Stimulated activated CD4-positive, alpha-beta T cell treated with anti-CD3 and anti-CD28 coated beads, Interleukin-4, amount 100 ng/mL, for 24 hours (primary cell): ENCODE data around the gene ECPAS.
A peak's percentile ranks its signal among the peaks of the same experiment; 100 is the strongest.
"Not testable (repeated sequence)": the region's sequence is repeated elsewhere in the genome, so short reads cannot be mapped to it uniquely, and the experiment has no call there.

ENCODE experiments used
- DNase-seq: peaks from one replicate; pipeline ENCODE4 v3.0.0-alpha.2; 2020

The ECPAS gene

GRCh38 chr9:111483858-111484571 lies at the start of gene ECPAS:
ECPAS (minus strand) TSS chr9:111484383; CDS start chr9:111472918, 11,465 bp downstream.
- peak; percentile 68 for DNase-seq

- DNase-seq: no peak
Measured at GRCh38 chr9:111533099-111533790, 49.1 kb upstream of the ECPAS start.

GRCh38 chr9:111531716-111532115 lies 47.5 kb upstream of the ECPAS start:
- no peak for DNase-seq

GRCh38 chr9:111529787-111530186 lies 45.6 kb upstream of the ECPAS start:
- DNase-seq: no peak

- DNase-seq: no peak
Measured at GRCh38 chr9:111527347-111527746, 43.2 kb upstream of the ECPAS start.

- DNase-seq: peak; percentile 70
Measured at GRCh38 chr9:111525056-111525977, 41.1 kb upstream of the ECPAS start, which contains the start of gene ZNF483. ZNF483 (plus strand) TSS chr9:111525179; CDS start chr9:111527396, 2,217 bp downstream.

GRCh38 chr9:111524731-111525055 lies 40.5 kb upstream of the ECPAS start:
- no peak for DNase-seq

GRCh38 chr9:111516061-111516465 lies 31.9 kb upstream of the ECPAS start:
- DNase-seq: no peak

- no peak for DNase-seq
Measured at GRCh38 chr9:111514967-111515366, 30.8 kb upstream of the ECPAS start.

- DNase-seq: not testable (repeated sequence)
Measured at GRCh38 chr9:111511581-111511980, 27.4 kb upstream of the ECPAS start.

GRCh38 chr9:111502506-111502905 lies 18.3 kb upstream of the ECPAS start:
- DNase-seq: no peak

- DNase-seq: no peak
Measured at GRCh38 chr9:111501648-111502047, 17.5 kb upstream of the ECPAS start.

GRCh38 chr9:111501005-111501562 lies 16.9 kb upstream of the ECPAS start:
- no peak for DNase-seq

GRCh38 chr9:111497196-111497595 lies 13.0 kb upstream of the ECPAS start:
- DNase-seq: not testable (repeated sequence)

- no peak for DNase-seq
Measured at GRCh38 chr9:111484572-111484894, 350 bp upstream of the ECPAS start.

- DNase-seq: peak; percentile 57
Measured at GRCh38 chr9:111483439-111483857, 735 bp downstream of the ECPAS start.

GRCh38 chr9:111482694-111483438 lies 1.3 kb downstream of the ECPAS start:
- DNase-seq: peak; percentile 62

- DNase-seq: no peak
Measured at GRCh38 chr9:111481885-111482636, 2.1 kb downstream of the ECPAS start.

- no peak for DNase-seq
Measured at GRCh38 chr9:111477677-111478076, 6.5 kb downstream of the ECPAS start.

- no peak for DNase-seq
Measured at GRCh38 chr9:111475195-111475594, 9.0 kb downstream of the ECPAS start.

GRCh38 chr9:111474385-111474784 lies 9.8 kb downstream of the ECPAS start:
- no peak for DNase-seq
